ENCODE results near the gene CALB2. TPM values are rescaled to one million over a fixed set of nuclear protein-coding genes. Genes with fewer than 3 reads are reported as not detected.
A peak's percentile ranks its signal among the peaks of the same experiment; 100 is the strongest.

The CALB2 gene
- total RNA-seq, 1 experiment from 2014 or later = 5.5 TPM

GRCh38 chr16:71367241-71367976 lies 8.9 kb downstream of the CALB2 start:
- Histone ChIP-seq H3K4me2 (ENCODE audit: low read length) (no peak overlapping the region), H4K20me1 (ENCODE audit: insufficient read depth) (no peaks in the 10 kb centered on the region), H3K9me3 (ENCODE audit: control insufficient read depth in 1 of 2, insufficient read depth in 1 of 2, low read depth in 1 of 2, low read length in 2 of 2) (no peaks in the 10 kb centered on the region), H3K4me3 (replicated peaks in 1 of 2; ENCODE audit: low read depth in 1 of 2, low read length in 2 of 2) (no peak overlapping the region), H3K27ac (ENCODE audit: low read depth, low read length) (no peak overlapping the region), H2AFZ (ENCODE audit: low read depth, low read length, poor library complexity, severe bottlenecking) (no peak overlapping the region), H3K4me1 (ENCODE audit: control insufficient read depth in 1 of 2, insufficient read depth in 2 of 2, low read length in 2 of 2) (no peaks in the 10 kb centered on the region), H3K79me2 (ENCODE audit: insufficient read depth, low read length) (no peaks in the 10 kb centered on the region), H3K9ac (ENCODE audit: low read length) (no peak overlapping the region), H3K9me2 (ENCODE audit: insufficient read depth) (no peaks in the 10 kb centered on the region), H3K36me3 (ENCODE audit: control insufficient read depth in 1 of 2, insufficient read depth in 2 of 2, low read length in 2 of 2) (no peaks in the 10 kb centered on the region), H3K27me3 (ENCODE audit: insufficient read depth, low read length) (no peaks in the 10 kb centered on the region)
- POLR2A ChIA-PET = no interaction called here
- CTCF ChIA-PET = interaction anchor here (0.8 to 1.2 kb wide), 3 partner anchors 10 to 19 kb away, joined by 3 to 7 read pairs (median 3); no protein-coding TSS in a partner anchor
- TF ChIP-seq SRF (IDR thresholded peaks at IDR 0.05; ENCODE audit: low read depth) = no peak
- peak; percentile 54 to 88 (median 85) for TF ChIP-seq CTCF (IDR thresholded peaks at IDR 0.05 in 2 of 3, conservative IDR thresholded peaks at IDR 0.05 in 1 of 3; ENCODE audit: borderline replicate concordance in 1 of 3, insufficient read depth in 1 of 3, low read depth in 2 of 3, low read length in 2 of 3)
- peak; percentile 74 for TF ChIP-seq RAD21 (IDR thresholded peaks at IDR 0.05; ENCODE audit: low read depth)
- no peak for TF ChIP-seq POLR2AphosphoS5 (IDR thresholded peaks at IDR 0.05; ENCODE audit: low read depth, low read length)
- RAD21 ChIA-PET (ENCODE audit: low non-redundant PET in 1 of 2, low total read pairs in 2 of 2, uncharacterized antibody in 2 of 2, unreplicated experiment in 2 of 2) = no interaction called here
- BruUV-seq (replicated peaks) = no TSS peak
- DNase-seq (ENCODE audit: low read depth, low spot score) (peak; percentile 60), ATAC-seq (peak; percentile 99)
- intact Hi-C loops (cut with micrococcal nuclease) = no loop called here

- intact Hi-C loops (cut with micrococcal nuclease) = no loop called here
- TF ChIP-seq CTCF (IDR thresholded peaks at IDR 0.05 in 2 of 3, conservative IDR thresholded peaks at IDR 0.05 in 1 of 3; ENCODE audit: borderline replicate concordance in 1 of 3, insufficient read depth in 1 of 3, low read depth in 2 of 3, low read length in 2 of 3) (no peak), CBX3 (IDR thresholded peaks at IDR 0.05; ENCODE audit: low read depth) (no peak), FOSL1 (IDR thresholded peaks at IDR 0.05; ENCODE audit: low read depth) (no peak), SIN3A (IDR thresholded peaks at IDR 0.05; ENCODE audit: low read depth) (no peak), ATF3 (IDR thresholded peaks at IDR 0.05) (no peak), SRF (IDR thresholded peaks at IDR 0.05; ENCODE audit: low read depth) (no peak), EZH2 (IDR thresholded peaks at IDR 0.05) (no peak), CEBPB (IDR thresholded peaks at IDR 0.05; ENCODE audit: low read depth) (no peak), RAD21 (IDR thresholded peaks at IDR 0.05; ENCODE audit: low read depth) (no peak), ZBTB33 (IDR thresholded peaks at IDR 0.05; ENCODE audit: extremely low read depth, insufficient replicate concordance, low read length) (no peak), ELF1 (IDR thresholded peaks at IDR 0.05; ENCODE audit: borderline replicate concordance, low read depth) (no peak)
Observed at GRCh38 chr16:71368958-71369357, 10.4 kb downstream of the CALB2 start.

More at GRCh38 chr16:71368958-71369357, 10.4 kb downstream of the CALB2 start:
- no peak overlapping the region for H3K4me3 ChIP-seq (replicated peaks in 1 of 2; ENCODE audit: low read depth in 1 of 2, low read length in 2 of 2)
- H3K4me1 ChIP-seq (ENCODE audit: control insufficient read depth in 1 of 2, insufficient read depth in 2 of 2, low read length in 2 of 2) = peaks cover 9 to 11% of the 10 kb centered on the region in 2 experiments; a peak in 3 of 4 replicates
- H3K9me2 ChIP-seq (ENCODE audit: insufficient read depth) = no peaks in the 10 kb centered on the region
- DNase-seq (ENCODE audit: low read depth, low spot score) = no peak
- RAD21 ChIA-PET (ENCODE audit: low non-redundant PET in 1 of 2, low total read pairs in 2 of 2, uncharacterized antibody in 2 of 2, unreplicated experiment in 2 of 2) = no interaction called here
- POLR2A ChIA-PET = no interaction called here
- CTCF ChIA-PET = no interaction called here
- H3K27ac ChIP-seq (ENCODE audit: low read depth, low read length) = no peak overlapping the region
- no TSS peak for BruUV-seq (replicated peaks)
- no peaks in the 10 kb centered on the region for H3K27me3 ChIP-seq (ENCODE audit: insufficient read depth, low read length)
- no peaks in the 10 kb centered on the region for H3K9me3 ChIP-seq (ENCODE audit: control insufficient read depth in 1 of 2, insufficient read depth in 1 of 2, low read depth in 1 of 2, low read length in 2 of 2)
- H2AFZ ChIP-seq (ENCODE audit: low read depth, low read length, poor library complexity, severe bottlenecking) = no peak overlapping the region
- H3K36me3 ChIP-seq (ENCODE audit: control insufficient read depth in 1 of 2, insufficient read depth in 2 of 2, low read length in 2 of 2) = no peaks in the 10 kb centered on the region
- no peak for ATAC-seq
- no peak overlapping the region for H3K9ac ChIP-seq (ENCODE audit: low read length)
- no peak overlapping the region for H3K4me2 ChIP-seq (ENCODE audit: low read length)
- no peaks in the 10 kb centered on the region for H3K79me2 ChIP-seq (ENCODE audit: insufficient read depth, low read length)
- H4K20me1 ChIP-seq (ENCODE audit: insufficient read depth) = no peaks in the 10 kb centered on the region
